K562 (cell line): ENCODE results near the gene HNRNPLL. TPM values are rescaled to one million over a fixed set of nuclear protein-coding genes. Genes with fewer than 3 reads are reported as not detected.
A peak's percentile ranks its signal among the peaks of the same experiment; 100 is the strongest.

Experiments used
- CAMTA2 ChIP-seq: fragments of 250-450 bp; sonication (Bioruptor Pico); conservative IDR thresholded peaks from 2 replicates; pipeline ENCODE4 v1.5.1; 2022
- DMBX1 ChIP-seq: fragments of 250-450 bp; sonication (Bioruptor Pico); IDR thresholded peaks from 2 replicates; pipeline ENCODE4 v1.8.0; 2022; ENCODE audit warnings: inconsistent platforms, mild to moderate bottlenecking, moderate library complexity, borderline replicate concordance
- GABPB1 ChIP-seq: sonication (generic); formaldehyde crosslinking; IDR thresholded peaks from 2 replicates; pipeline ENCODE4 v1.8.0; 2022; ENCODE audit warnings: mild to moderate bottlenecking, missing genetic modification reagents
- GATA2 ChIP-seq: sonication (generic); formaldehyde crosslinking; IDR thresholded peaks from 2 replicates; pipeline ENCODE4 v1.4.0; 2020; ENCODE audit warnings: mild to moderate bottlenecking, missing genetic modification reagents
- HDAC2 ChIP-seq: fragments of 450-650 bp; IDR thresholded peaks from 2 replicates; pipeline ENCODE4 v1.6.1; 2016; ENCODE audit warnings: mild to moderate bottlenecking
- HSF4 ChIP-seq: fragments of 250-450 bp; sonication (Bioruptor Pico); IDR thresholded peaks from 2 replicates; pipeline ENCODE4 v2.1.2; 2022; ENCODE audit warnings: mild to moderate bottlenecking, moderate library complexity, borderline replicate concordance
- KAT2B ChIP-seq: IDR thresholded peaks from one replicate; pipeline ENCODE4 v1.6.1; 2012; ENCODE audit warnings: low read depth, mild to moderate bottlenecking, control low read depth, inconsistent platforms, low read length, moderate library complexity
- KLF10 ChIP-seq: fragments of 250-450 bp; sonication (Bioruptor Pico); IDR thresholded peaks from 2 replicates; pipeline ENCODE4 v1.6.1; 2021; ENCODE audit warnings: matching md5 sums
- MYC ChIP-seq, 2 experiments: fragments of 250-450 bp in 1 of 2; sonication (Bioruptor Pico) in 1 of 2; IDR thresholded peaks; 2 replicates each; pipeline versions ENCODE4 v1.5.1 to v1.6.1; 2012 to 2021; ENCODE audit warnings: low read depth in 2 of 2, borderline replicate concordance in 1 of 2, improper control_type of control experiment in 1 of 2, low read length in 1 of 2, mild to moderate bottlenecking in 1 of 2, moderate library complexity in 1 of 2
- NCOA6 ChIP-seq: fragments of 450-650 bp; IDR thresholded peaks from 2 replicates; pipeline ENCODE4 v1.6.1; 2017; ENCODE audit warnings: mild to moderate bottlenecking
- NR1H2 ChIP-seq: sonication (generic); formaldehyde crosslinking; IDR thresholded peaks from 2 replicates; pipeline ENCODE4 v1.4.0; 2020; ENCODE audit warnings: mild to moderate bottlenecking, missing genetic modification reagents
- PRMT5 ChIP-seq: sonication (generic); formaldehyde crosslinking; IDR thresholded peaks from 2 replicates; pipeline ENCODE4 v1.5.0; 2020; ENCODE audit warnings: missing genetic modification reagents
- SIN3B ChIP-seq: fragments of 450-650 bp; IDR thresholded peaks from 2 replicates; pipeline ENCODE4 v1.6.1; 2017; ENCODE audit warnings: low read depth, mild to moderate bottlenecking, moderate library complexity
- SOX6 ChIP-seq: fragments of 450-650 bp; IDR thresholded peaks from 2 replicates; pipeline ENCODE4 v1.6.1; 2014; ENCODE audit warnings: mild to moderate bottlenecking
- SP1 ChIP-seq: sonication (generic); formaldehyde crosslinking; IDR thresholded peaks from 2 replicates; pipeline ENCODE4 v1.8.1; 2022; ENCODE audit warnings: mild to moderate bottlenecking, missing genetic modification reagents
- STAT5B ChIP-seq: fragments of 250-450 bp; sonication (Bioruptor Pico); IDR thresholded peaks from 2 replicates; pipeline ENCODE4 v1.8.0; 2021; ENCODE audit warnings: mild to moderate bottlenecking, inconsistent platforms
- TEAD2 ChIP-seq: fragments of 450-650 bp; IDR thresholded peaks from 2 replicates; pipeline ENCODE4 v1.6.1; 2016; ENCODE audit warnings: missing genetic modification characterization, control low read depth, missing compliant biosample characterization
- TFAM ChIP-seq: fragments of 250-450 bp; sonication (Bioruptor Pico); conservative IDR thresholded peaks from 2 replicates; pipeline ENCODE4 v1.5.0; 2021; ENCODE audit warnings: mild to moderate bottlenecking, moderate library complexity
- TRIM24 ChIP-seq, 2 experiments: fragments of 450-650 bp; IDR thresholded peaks; 2 replicates each; pipeline ENCODE4 v1.6.1; 2016
- U2AF2 ChIP-seq: fragments of 200-400 bp; formaldehyde crosslinking; optimal IDR thresholded peaks from 2 replicates; pipeline ENCODE3; 2017; ENCODE audit warnings: low read depth, mild to moderate bottlenecking, low read length
- WHSC1 ChIP-seq: IDR thresholded peaks from one replicate; pipeline ENCODE4 v1.6.1; 2012; ENCODE audit warnings: low read length, control low read depth, inconsistent platforms
- ZBTB8A ChIP-seq: fragments of 450-650 bp; IDR thresholded peaks from 2 replicates; pipeline ENCODE4 v1.6.1; 2018; ENCODE audit warnings: mild to moderate bottlenecking, moderate library complexity; ENCODE audit not compliant: partially characterized antibody
- ZFP36 ChIP-seq: fragments of 150-350 bp; IDR thresholded peaks from 2 replicates; pipeline ENCODE4 v1.6.1; 2018; ENCODE audit warnings: low read length, low read depth; ENCODE audit not compliant: partially characterized antibody
- ZKSCAN1 ChIP-seq: fragments of 150-350 bp; IDR thresholded peaks from 2 replicates; pipeline ENCODE4 v1.6.1; 2016; ENCODE audit warnings: low read depth, low read length
- ZKSCAN3 ChIP-seq: fragments of 250-450 bp; sonication (Bioruptor Pico); IDR thresholded peaks from 2 replicates; pipeline ENCODE4 v1.4.0; 2020
- ZNF408 ChIP-seq: fragments of 250-450 bp; sonication (Bioruptor Pico); IDR thresholded peaks from 2 replicates; pipeline ENCODE4 v1.4.0; 2020; ENCODE audit warnings: low read depth, mild to moderate bottlenecking, moderate library complexity
- ZNF57 ChIP-seq: fragments of 450-650 bp; formaldehyde crosslinking; IDR thresholded peaks from 2 replicates; pipeline ENCODE4 v1.4.0; 2020; ENCODE audit warnings: mild to moderate bottlenecking, moderate library complexity
- ZNF707 ChIP-seq: fragments of 250-450 bp; sonication (Bioruptor Pico); conservative IDR thresholded peaks from 2 replicates; pipeline ENCODE4 v1.8.0; 2022; ENCODE audit warnings: inconsistent platforms, mild to moderate bottlenecking, moderate library complexity
- polyA plus RNA-seq, 8 experiments: library from polyadenylated mRNA; depleted of rRNA in 4 of 8; stranded (reverse) in 5 of 8; unstranded in 3 of 8; fragments of >200 nt; fragmentation: Nextera tagmentation in 2 of 8; fragmentation: Illumina TruSeq in 1 of 8; extraction: Ambion mirVana in 2 of 8; extraction: Trizol in 1 of 8; gene quantifications; 2 replicates each; pipeline versions ENCODE4 v1.2.1 to v1.2.3, GENCODE V29; 2011 to 2014; ENCODE audit warnings: inconsistent platforms in 1 of 8, missing spikeins in 1 of 8
- total RNA-seq, 7 experiments: library from RNA; depleted of rRNA in 6 of 7; stranded (reverse); fragments of >200 nt in 6 of 7; fragmentation: Illumina TruSeq in 2 of 7; extraction: Trizol in 2 of 7; gene quantifications; 2 replicates each; pipeline versions ENCODE4 v1.2.1 to v1.2.3, GENCODE V29; 2011 to 2021; ENCODE audit warnings: low replicate concordance in 1 of 7
- TF ChIP-seq, protein P1 (sequence below): fragments of 450-650 bp; formaldehyde crosslinking; IDR thresholded peaks from 2 replicates; pipeline ENCODE4 v1.4.0; 2020; ENCODE audit warnings: mild to moderate bottlenecking
- TF ChIP-seq, protein P2 (sequence below): sonication (generic); formaldehyde crosslinking; IDR thresholded peaks from 2 replicates; pipeline ENCODE4 v1.4.0; 2020; ENCODE audit warnings: mild to moderate bottlenecking, missing genetic modification reagents
- TF ChIP-seq, protein P3 (sequence below): fragments of 250-450 bp; sonication (Bioruptor Pico); IDR thresholded peaks from 2 replicates; pipeline ENCODE4 v1.8.0; 2022; ENCODE audit warnings: moderate library complexity, mild to moderate bottlenecking, inconsistent platforms

HNRNPLL gene
- total and polyA plus RNA-seq, 9 of the 15 experiments (the other 6 are each of a cell fraction or from before 2014, with no cell fraction given): 19.8 to 135 (median 57.8) TPM

DNA sequence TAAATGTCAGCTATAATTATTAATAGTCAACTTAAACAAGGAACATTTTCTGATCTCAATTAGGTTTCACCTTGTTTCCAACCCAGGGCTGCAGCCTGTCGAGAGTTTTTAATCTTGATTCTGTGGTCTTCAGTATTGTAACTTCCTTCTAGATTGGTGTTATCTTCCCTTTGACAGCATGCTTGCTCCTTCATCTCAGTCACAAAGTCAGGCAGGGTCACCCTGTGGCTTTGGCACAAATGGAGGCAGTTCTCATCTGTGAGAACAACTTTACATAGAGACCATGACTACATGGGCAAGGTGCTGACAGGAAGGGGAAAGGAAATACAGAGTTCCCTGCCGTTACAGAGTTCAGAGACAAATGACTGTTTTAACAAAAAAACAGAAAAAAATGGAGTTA is 50.5 kb downstream of the HNRNPLL start (continued):
- TF ChIP-seq, protein P1, sequence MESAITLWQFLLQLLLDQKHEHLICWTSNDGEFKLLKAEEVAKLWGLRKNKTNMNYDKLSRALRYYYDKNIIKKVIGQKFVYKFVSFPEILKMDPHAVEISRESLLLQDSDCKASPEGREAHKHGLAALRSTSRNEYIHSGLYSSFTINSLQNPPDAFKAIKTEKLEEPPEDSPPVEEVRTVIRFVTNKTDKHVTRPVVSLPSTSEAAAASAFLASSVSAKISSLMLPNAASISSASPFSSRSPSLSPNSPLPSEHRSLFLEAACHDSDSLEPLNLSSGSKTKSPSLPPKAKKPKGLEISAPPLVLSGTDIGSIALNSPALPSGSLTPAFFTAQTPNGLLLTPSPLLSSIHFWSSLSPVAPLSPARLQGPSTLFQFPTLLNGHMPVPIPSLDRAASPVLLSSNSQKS (CRISPR knock-in tag): no peak
- TF ChIP-seq HDAC2 (peak; percentile 68; the same call in 1 of the 2 replicates), TEAD2 (tag) (no peak), ZKSCAN3 (CRISPR knock-in tag) (no peak), DMBX1 (CRISPR knock-in tag) (no peak), HSF4 (CRISPR knock-in tag) (no peak), KLF10 (no peak), GATA2 (CRISPR knock-in tag) (peak; percentile 82), ZNF57 (no peak), GABPB1 (CRISPR knock-in tag) (no peak), NR1H2 (CRISPR knock-in tag) (no peak), NCOA6 (no peak), TRIM24 (IDR thresholded peaks at IDR 0.05) (peak in 1 of 2 experiments; percentile 63; a peak in 2 of 4 replicates), MYC (IDR thresholded peaks at IDR 0.05; ENCODE audit: low read depth, low read length) (no peak), MYC (CRISPR knock-in tag; IDR thresholded peaks at IDR 0.05; ENCODE audit: borderline replicate concordance, low read depth) (no peak), U2AF2 (no peak), SIN3B (no peak), WHSC1 (no peak), ZBTB8A (no peak), KAT2B (no peak), ZNF707 (CRISPR knock-in tag) (no peak), ZNF408 (no peak), SOX6 (peak; percentile 86), ZKSCAN1 (no peak), CAMTA2 (CRISPR knock-in tag) (no peak), PRMT5 (CRISPR knock-in tag) (no peak), SP1 (CRISPR knock-in tag) (0 out of 2 replicates have a peak, but pooled peaks have one; percentile 17), STAT5B (CRISPR knock-in tag) (no peak), ZFP36 (no peak), TFAM (no peak)
- TF ChIP-seq, protein P2, sequence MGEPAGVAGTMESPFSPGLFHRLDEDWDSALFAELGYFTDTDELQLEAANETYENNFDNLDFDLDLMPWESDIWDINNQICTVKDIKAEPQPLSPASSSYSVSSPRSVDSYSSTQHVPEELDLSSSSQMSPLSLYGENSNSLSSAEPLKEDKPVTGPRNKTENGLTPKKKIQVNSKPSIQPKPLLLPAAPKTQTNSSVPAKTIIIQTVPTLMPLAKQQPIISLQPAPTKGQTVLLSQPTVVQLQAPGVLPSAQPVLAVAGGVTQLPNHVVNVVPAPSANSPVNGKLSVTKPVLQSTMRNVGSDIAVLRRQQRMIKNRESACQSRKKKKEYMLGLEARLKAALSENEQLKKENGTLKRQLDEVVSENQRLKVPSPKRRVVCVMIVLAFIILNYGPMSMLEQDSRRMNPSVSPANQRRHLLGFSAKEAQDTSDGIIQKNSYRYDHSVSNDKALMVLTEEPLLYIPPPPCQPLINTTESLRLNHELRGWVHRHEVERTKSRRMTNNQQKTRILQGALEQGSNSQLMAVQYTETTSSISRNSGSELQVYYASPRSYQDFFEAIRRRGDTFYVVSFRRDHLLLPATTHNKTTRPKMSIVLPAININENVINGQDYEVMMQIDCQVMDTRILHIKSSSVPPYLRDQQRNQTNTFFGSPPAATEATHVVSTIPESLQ: no peak
- TF ChIP-seq, protein P3, sequence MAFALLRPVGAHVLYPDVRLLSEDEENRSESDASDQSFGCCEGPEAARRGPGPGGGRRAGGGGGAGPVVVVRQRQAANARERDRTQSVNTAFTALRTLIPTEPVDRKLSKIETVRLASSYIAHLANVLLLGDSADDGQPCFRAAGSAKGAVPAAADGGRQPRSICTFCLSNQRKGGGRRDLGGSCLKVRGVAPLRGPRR: no peak
